ENCODE results near the gene MRM2.

Gene MRM2

DNA sequence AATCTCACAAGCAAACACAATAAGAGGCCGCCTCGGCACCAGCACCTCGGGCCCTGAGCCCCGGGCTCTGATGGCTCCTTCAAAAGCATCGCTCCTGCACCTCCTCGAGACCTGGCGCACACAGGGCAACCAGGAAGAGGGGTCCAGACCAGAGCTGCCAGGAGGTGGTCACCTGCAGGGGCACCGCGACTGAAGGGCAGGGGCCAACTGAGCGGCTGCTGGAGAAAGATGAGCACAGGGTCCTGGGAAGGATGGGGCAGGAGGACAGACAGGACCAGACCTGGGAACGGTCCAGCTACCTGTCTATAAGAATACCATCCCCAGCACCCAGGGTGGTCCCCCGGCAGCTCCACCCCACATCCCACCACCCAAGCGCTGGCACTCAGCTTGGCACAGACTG lies 30.1 kb downstream of the MRM2 start:
- no peak for DNase-seq (ENCODE audit: low spot score)
- in situ Hi-C loops (cut with MboI; ENCODE audit: low sequenced_read_pairs, unreplicated experiment): no loop called here
- TF ChIP-seq, protein P1, sequence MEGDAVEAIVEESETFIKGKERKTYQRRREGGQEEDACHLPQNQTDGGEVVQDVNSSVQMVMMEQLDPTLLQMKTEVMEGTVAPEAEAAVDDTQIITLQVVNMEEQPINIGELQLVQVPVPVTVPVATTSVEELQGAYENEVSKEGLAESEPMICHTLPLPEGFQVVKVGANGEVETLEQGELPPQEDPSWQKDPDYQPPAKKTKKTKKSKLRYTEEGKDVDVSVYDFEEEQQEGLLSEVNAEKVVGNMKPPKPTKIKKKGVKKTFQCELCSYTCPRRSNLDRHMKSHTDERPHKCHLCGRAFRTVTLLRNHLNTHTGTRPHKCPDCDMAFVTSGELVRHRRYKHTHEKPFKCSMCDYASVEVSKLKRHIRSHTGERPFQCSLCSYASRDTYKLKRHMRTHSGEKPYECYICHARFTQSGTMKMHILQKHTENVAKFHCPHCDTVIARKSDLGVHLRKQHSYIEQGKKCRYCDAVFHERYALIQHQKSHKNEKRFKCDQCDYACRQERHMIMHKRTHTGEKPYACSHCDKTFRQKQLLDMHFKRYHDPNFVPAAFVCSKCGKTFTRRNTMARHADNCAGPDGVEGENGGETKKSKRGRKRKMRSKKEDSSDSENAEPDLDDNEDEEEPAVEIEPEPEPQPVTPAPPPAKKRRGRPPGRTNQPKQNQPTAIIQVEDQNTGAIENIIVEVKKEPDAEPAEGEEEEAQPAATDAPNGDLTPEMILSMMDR (IDR thresholded peaks at IDR 0.05; ENCODE audit: borderline replicate concordance, control extremely low read depth, extremely low read depth, insufficient read depth, missing control alignments): no peak

DNA sequence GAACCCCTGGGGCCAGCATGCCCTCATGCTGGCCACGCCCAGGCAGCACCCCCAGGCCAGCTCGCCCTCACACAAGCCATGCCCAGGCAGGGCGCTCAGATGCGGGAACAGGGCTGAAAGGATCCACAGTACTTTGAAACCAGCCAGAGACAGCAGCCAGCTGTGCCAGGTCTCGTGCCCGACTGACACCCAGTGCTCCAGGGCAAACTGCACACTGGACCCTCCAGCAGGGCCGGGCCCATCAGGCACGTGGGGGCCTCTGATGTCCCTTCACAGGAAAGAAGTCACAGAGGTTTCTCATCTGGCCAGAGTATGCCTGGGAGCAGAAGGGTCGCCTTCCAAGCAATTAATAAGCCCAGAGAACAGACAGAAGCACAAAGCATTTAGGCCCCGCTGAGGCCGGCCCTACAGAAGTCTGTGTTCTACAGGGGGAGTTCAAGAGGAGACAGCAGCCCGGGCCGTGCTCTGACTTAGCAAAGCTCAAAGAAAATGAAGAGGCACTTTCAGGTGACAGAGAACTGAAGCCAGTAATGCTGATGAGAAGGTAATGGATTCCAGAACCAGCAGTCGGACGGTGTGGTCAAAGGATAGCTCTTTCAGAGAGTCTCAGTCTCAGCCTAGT lies 30.6 kb downstream of the MRM2 start:
- in situ Hi-C loops (cut with MboI; ENCODE audit: low sequenced_read_pairs, unreplicated experiment): no loop called here
- no peak for DNase-seq (ENCODE audit: low spot score)
- TF ChIP-seq, protein P1 (IDR thresholded peaks at IDR 0.05; ENCODE audit: borderline replicate concordance, control extremely low read depth, extremely low read depth, insufficient read depth, missing control alignments): no peak

DNA sequence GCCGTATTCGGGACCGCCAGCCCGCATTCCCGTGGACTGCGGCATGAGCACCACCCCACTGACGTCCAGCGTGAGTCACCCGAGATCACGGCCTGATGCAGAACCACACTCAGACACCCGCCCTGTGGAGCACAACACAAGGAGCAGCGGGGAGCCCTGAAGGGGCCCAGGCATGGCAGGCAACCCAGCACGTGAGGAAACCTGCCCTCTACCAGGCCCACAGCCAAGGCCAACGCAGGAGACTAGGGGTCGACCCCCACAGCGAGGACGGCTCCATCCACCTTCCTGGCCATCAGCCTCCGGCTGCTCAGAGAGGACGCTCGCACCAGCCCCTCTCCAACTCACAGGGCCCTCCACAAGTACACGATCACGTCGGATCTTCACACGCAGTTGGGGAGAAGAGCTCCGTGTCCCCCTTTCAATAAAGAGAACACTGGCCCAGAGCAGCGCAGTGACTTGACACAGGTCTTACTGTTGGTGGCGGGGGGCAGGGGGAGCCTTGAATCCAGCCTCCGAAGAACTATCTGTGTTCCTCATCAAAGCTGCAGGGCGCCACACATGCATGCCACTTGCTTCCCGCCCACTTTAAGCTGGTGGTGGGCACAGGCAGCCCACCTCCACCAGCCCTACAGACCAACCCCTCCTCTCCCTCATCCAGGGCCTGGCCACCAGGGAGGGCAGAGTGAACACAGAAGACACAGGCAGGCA lies 31.3 kb downstream of the MRM2 start:
- no peak for DNase-seq (ENCODE audit: low spot score)
- in situ Hi-C loops (cut with MboI; ENCODE audit: low sequenced_read_pairs, unreplicated experiment): no loop called here
- TF ChIP-seq, protein P1 (IDR thresholded peaks at IDR 0.05; ENCODE audit: borderline replicate concordance, control extremely low read depth, extremely low read depth, insufficient read depth, missing control alignments): no peak

DNA sequence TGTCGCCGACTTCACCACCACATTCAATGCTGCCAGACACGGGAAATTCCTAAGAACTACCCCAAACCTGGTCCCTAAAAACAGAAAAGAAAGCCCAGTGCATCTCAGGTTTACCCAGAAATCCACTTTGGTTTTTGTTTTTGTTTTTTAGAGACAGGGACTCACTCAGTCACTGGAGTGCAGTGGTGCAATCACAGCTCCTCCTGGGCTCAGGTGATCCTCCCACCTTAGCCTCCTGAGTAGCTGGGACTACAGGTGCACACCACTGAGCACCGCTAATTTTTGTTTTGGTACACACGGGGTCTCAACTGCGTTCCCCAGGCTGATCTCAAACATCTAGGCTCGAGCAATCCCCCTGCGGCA lies 32.1 kb downstream of the MRM2 start:
- DNase-seq (ENCODE audit: low spot score): no peak
- TF ChIP-seq, protein P1 (IDR thresholded peaks at IDR 0.05; ENCODE audit: borderline replicate concordance, control extremely low read depth, extremely low read depth, insufficient read depth, missing control alignments): no peak
- in situ Hi-C loops (cut with MboI; ENCODE audit: low sequenced_read_pairs, unreplicated experiment): no loop called here

DNA sequence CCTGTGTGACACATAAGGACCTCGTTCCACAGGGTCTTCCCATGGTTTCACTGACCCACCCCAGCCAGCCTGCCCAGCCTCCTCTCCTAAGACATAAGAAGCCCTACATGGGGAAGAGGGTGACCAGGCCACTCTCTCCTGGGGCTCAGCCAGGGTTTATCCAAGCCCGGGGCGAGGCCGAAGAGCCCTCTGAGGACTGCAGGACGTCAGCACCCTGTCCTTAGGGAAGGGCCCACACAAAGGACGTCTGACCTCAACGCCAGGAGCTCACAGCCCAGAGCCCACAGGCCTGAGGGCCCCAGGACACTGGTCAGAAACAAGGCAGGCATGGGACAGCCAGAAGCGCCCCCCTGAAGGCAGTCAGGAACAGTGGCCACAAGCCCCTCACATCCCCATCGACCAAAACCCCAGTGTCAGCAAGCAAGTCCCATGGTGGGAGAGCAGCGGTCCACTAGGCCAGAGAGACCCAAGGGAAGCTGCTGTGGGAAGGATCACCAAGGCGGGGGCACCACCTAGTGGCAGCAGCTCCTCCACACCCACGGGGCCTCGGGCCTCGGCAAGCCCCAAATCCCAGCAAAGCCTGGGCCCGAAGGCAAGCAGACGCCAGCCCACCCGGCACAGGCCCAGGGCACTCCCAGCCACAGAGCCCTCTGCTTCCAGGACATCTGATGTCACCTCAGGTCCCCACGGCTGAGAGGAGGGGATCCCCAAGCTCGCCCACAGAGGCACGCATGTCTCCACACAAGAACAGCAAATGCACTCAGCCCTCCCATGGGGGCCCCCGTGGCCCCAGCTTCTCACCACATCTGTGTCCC lies 32.7 kb downstream of the MRM2 start:
- DNase-seq (ENCODE audit: low spot score): peak; percentile 90
- TF ChIP-seq, protein P1 (IDR thresholded peaks at IDR 0.05; ENCODE audit: borderline replicate concordance, control extremely low read depth, extremely low read depth, insufficient read depth, missing control alignments): peak; percentile 89
- in situ Hi-C loops (cut with MboI; ENCODE audit: low sequenced_read_pairs, unreplicated experiment): no loop called here

DNA sequence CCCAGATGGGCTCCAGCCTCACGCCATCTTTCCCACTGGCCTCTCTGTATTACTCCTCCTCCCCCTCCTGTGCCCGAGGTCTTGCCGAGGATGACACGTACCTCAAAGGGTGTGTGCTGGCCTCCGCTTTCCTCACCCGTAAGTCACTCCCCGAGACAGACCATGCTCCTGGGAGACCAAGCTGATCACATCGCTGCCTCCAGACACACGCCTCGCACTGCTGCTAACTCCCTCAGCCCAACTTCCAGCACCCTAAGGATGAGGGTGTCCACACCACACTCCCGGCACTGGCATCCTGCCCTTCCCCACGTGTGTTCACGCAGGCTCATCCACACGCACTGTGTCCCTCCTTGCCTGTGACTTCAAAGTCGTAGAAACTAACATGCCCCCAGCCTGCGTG lies 33.3 kb downstream of the MRM2 start:
- TF ChIP-seq, protein P1 (IDR thresholded peaks at IDR 0.05; ENCODE audit: borderline replicate concordance, control extremely low read depth, extremely low read depth, insufficient read depth, missing control alignments): no peak
- in situ Hi-C loops (cut with MboI; ENCODE audit: low sequenced_read_pairs, unreplicated experiment): no loop called here
- no peak for DNase-seq (ENCODE audit: low spot score)
